Uterus (tissue), 4 donors: ENCODE measurements around the gene INO80C. TPM values are rescaled to one million over a fixed set of nuclear protein-coding genes. Genes with fewer than 3 reads are reported as not detected.
"Not testable (repeated sequence)": the region's sequence is repeated elsewhere in the genome, so short reads cannot be mapped to it uniquely, and the experiment has no call there.

Experiments
- DNase-seq, 2 donors: peaks; one replicate each; pipeline ENCODE4 v3.0.0-alpha.2; 2019 to 2020
- H3K27ac ChIP-seq, 2 donors: fragments of 200-600 bp; sonication (generic); 1 replicate in 1 of 2; 2 replicates in 1 of 2; pipeline ENCODE4 v1.5.1; 2016 to 2018
- H3K27me3 ChIP-seq, 2 donors: fragments of 200-600 bp; sonication (generic); one replicate each; pipeline ENCODE4 v1.5.1; 2018 to 2019; ENCODE audit warnings: control low read depth in 1 of 2
- H3K36me3 ChIP-seq, 2 donors: fragments of 200-600 bp; sonication (generic); one replicate each; pipeline ENCODE4 v1.5.1; 2019; ENCODE audit warnings: control low read depth in 1 of 2
- H3K4me1 ChIP-seq, 2 donors: fragments of 200-600 bp; sonication (generic); one replicate each; pipeline ENCODE4 v1.5.1; 2018 to 2019; ENCODE audit warnings: control low read depth in 1 of 2
- H3K4me3 ChIP-seq, 2 donors: fragments of 200-600 bp; sonication (generic); 1 replicate in 1 of 2; 2 replicates in 1 of 2; pipeline ENCODE4 v1.5.1; 2018 to 2019; ENCODE audit warnings: mild to moderate bottlenecking in 1 of 2
- H3K9me3 ChIP-seq, 2 donors: fragments of 200-600 bp; sonication (generic); one replicate each; pipeline ENCODE4 v1.5.1; 2019; ENCODE audit warnings: control low read depth in 1 of 2
- POLR2A ChIP-seq, 2 donors: fragments of 450-650 bp; IDR thresholded peaks; one replicate each; pipeline ENCODE4 v1.6.1; 2016; ENCODE audit warnings: antibody characterized with exemption in 2 of 2, mild to moderate bottlenecking in 1 of 2, moderate library complexity in 1 of 2
- intact Hi-C: fragments of 100-400 bp; cut with DNase I; formaldehyde crosslinking; loops from one replicate; pipeline ENCODE4 v1.15.1; 2023; ENCODE audit warnings: low total_unique reads
- total RNA-seq, 4 donors: library from RNA; depleted of rRNA in 3 of 4; stranded (reverse); fragments of >200 nt in 3 of 4; gene quantifications; one replicate each; pipeline versions ENCODE4 v1.1.0 to v1.2.4, GENCODE V29; 2014 to 2023
- TF ChIP-seq, protein P1 (sequence below), 4 experiments: fragments of 200-600 bp in 2 of 4; fragments of 450-650 bp in 2 of 4; sonication (generic) in 2 of 4; IDR thresholded peaks; one replicate each; pipeline ENCODE4 v1.5.1; 2016 to 2019; ENCODE audit warnings: antibody characterized with exemption in 4 of 4, mild to moderate bottlenecking in 2 of 4, moderate library complexity in 1 of 4
- donor health status: DM: yes; HTN: yes; CAD: no.

Gene INO80C
- total RNA-seq, 4 donors from 2014 or later: 0.26 to 14.9 (median 7.0) TPM; not detected in 1

DNA sequence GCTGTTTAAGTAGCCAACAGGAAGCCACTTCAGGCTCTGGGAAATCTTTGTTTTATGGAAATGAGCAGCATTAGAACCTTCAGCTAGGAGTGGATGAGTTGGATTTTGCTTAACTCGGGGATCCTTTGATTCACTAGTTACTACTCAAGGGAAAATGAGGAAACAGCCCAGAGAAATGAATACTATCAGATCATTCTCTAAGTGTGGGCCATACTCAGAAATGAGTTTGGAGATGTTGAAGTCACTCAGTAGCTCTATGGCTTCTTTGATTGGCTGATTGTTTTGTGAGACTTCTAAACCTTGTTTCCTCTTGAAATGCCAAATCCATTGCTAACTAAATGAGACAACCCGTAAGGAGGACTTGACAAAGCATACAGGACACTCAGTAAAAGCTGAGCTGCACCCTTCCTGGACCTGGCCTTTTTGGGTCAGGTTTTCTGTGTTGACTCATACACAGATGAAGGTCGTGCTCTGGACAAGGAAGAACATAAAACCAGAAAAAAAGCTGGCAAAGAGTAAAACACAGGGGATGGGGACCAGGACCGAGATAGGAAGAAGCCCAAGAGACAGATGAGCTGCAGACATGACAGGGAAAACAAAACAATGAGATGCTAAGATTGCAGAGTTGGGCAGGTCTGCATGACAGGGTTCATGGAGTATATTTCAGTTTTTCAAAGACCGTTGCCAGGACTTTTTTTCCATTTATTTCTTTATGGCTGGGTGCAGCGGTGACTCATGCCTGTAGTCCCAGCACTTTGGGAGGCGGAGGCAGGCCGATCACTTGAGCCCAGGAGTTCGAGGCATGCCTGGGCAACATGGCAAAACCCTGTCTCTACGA is 41.6 kb downstream of the INO80C start:
- Histone ChIP-seq H3K4me3 (no peak overlapping the region), H3K27me3 (no peaks in the 10 kb centered on the region), H3K4me1 (no peaks in the 10 kb centered on the region), H3K36me3 (no peaks in the 10 kb centered on the region), H3K9me3 (no peaks in the 10 kb centered on the region), H3K27ac (peak overlapping the region; percentile 25 to 36)
- peak in 1 of 2 donors; percentile 30 for DNase-seq
- TF ChIP-seq POLR2A (IDR thresholded peaks at IDR 0.05): no peak
- TF ChIP-seq, protein P1, sequence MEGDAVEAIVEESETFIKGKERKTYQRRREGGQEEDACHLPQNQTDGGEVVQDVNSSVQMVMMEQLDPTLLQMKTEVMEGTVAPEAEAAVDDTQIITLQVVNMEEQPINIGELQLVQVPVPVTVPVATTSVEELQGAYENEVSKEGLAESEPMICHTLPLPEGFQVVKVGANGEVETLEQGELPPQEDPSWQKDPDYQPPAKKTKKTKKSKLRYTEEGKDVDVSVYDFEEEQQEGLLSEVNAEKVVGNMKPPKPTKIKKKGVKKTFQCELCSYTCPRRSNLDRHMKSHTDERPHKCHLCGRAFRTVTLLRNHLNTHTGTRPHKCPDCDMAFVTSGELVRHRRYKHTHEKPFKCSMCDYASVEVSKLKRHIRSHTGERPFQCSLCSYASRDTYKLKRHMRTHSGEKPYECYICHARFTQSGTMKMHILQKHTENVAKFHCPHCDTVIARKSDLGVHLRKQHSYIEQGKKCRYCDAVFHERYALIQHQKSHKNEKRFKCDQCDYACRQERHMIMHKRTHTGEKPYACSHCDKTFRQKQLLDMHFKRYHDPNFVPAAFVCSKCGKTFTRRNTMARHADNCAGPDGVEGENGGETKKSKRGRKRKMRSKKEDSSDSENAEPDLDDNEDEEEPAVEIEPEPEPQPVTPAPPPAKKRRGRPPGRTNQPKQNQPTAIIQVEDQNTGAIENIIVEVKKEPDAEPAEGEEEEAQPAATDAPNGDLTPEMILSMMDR (IDR thresholded peaks at IDR 0.05): no peak
- intact Hi-C loops: no loop called here

GRCh38 chr18:35454803-35455202 is 43.0 kb downstream of the INO80C start:
- Histone ChIP-seq H3K27ac (no peak overlapping the region), H3K36me3 (no peaks in the 10 kb centered on the region), H3K9me3 (no peaks in the 10 kb centered on the region), H3K27me3 (no peaks in the 10 kb centered on the region), H3K4me3 (no peak overlapping the region), H3K4me1 (no peaks in the 10 kb centered on the region)
- intact Hi-C loops: no loop called here
- DNase-seq: no peak
- no peak for TF ChIP-seq POLR2A (IDR thresholded peaks at IDR 0.05)
- TF ChIP-seq, protein P1 (IDR thresholded peaks at IDR 0.05): no peak

DNA sequence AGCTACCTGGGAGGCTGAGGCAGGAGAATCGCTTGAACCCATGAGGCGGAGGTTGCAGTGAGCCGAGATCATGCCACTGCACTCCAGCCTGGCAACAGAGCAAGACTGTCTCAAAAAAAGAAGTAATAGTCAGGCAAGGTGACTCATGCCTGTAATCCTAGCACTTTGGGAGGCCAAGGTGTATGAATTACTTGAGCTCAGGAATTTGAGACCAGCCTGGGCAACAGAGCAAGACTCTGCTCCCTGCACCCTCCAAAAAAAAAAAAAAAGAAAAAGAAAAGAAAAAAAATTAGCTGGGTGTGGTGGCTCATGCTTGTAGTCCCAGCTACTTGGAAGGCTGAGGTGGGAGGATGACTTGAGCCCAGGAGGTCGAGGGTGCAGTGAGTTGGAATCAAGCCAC is 44.7 kb downstream of the INO80C start:
- H3K4me3 ChIP-seq, DNase-seq, H3K27me3 ChIP-seq, H3K9me3 ChIP-seq, H3K36me3 ChIP-seq, H3K4me1 ChIP-seq, H3K27ac ChIP-seq, intact Hi-C loops: not testable (repeated sequence)

DNA sequence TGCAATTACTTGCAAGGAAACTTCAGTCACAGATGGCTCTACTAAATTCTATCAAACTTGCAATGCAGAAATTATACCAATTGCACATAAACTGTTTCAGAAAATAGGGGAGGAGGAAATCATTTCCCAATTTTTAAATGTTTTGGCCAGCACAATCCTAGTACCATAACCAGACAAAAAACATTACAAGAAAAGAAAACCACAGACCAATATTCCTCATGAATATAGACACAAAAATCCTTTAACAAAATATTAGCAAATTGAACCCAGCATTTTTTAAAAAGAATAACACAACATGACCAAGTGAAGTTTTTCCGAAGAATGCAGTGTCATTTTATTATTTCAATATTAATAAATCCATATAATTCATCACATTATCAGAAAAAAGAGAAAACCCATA is 45.8 kb downstream of the INO80C start:
- no peaks in the 10 kb centered on the region for H3K4me1 ChIP-seq
- no peak overlapping the region for H3K4me3 ChIP-seq
- DNase-seq: no peak
- H3K27ac ChIP-seq: no peak overlapping the region
- intact Hi-C loops: no loop called here
- TF ChIP-seq, protein P1 (IDR thresholded peaks at IDR 0.05): no peak
- no peak for TF ChIP-seq POLR2A (IDR thresholded peaks at IDR 0.05)
- H3K27me3 ChIP-seq: no peaks in the 10 kb centered on the region
- H3K9me3 ChIP-seq: no peaks in the 10 kb centered on the region
- no peaks in the 10 kb centered on the region for H3K36me3 ChIP-seq

DNA sequence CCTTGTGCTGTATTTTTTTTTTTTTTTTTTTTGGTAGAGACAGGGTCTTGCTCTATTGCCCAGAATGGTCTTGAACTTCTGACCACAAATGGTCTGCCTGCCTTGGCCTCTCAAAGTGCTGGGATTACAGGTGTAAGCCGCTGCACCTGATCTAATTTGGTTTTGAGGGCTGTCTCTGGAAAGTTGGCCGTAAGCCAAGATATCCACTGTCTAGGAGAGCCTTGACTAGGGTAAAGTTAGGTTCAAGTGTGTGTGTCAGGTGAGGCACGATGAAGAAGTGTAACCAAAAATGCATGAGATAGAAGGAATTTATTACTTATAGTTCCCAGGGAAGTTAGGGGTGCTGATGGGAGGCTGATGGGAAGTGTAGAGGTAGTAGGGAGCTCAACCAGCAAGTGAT is 46.7 kb downstream of the INO80C start:
- no peak overlapping the region for H3K4me3 ChIP-seq
- intact Hi-C loops: no loop called here
- no peak for DNase-seq
- H3K9me3 ChIP-seq: no peaks in the 10 kb centered on the region
- H3K36me3 ChIP-seq: no peaks in the 10 kb centered on the region
- no peaks in the 10 kb centered on the region for H3K27me3 ChIP-seq
- H3K4me1 ChIP-seq: no peaks in the 10 kb centered on the region
- TF ChIP-seq, protein P1 (IDR thresholded peaks at IDR 0.05): no peak
- no peak for TF ChIP-seq POLR2A (IDR thresholded peaks at IDR 0.05)
- H3K27ac ChIP-seq: no peak overlapping the region
